ENCODE measurements around the gene TRIP6. TPM values are rescaled to one million over a fixed set of nuclear protein-coding genes. Genes with fewer than 3 reads are reported as not detected.
A peak's percentile ranks its signal among the peaks of the same experiment; 100 is the strongest.

Gene TRIP6
- total RNA-seq, 2 donors from 2014 or later: 107 to 114 TPM

GRCh38 chr7:100819586-100819985 lies 47.6 kb upstream of the TRIP6 start:
- no peaks in the 10 kb centered on the region for H3K9me3 Mint-ChIP-seq
- TF ChIP-seq CTCF (conservative IDR thresholded peaks at IDR 0.05): no peak
- H3K4me1 ChIP-seq (ENCODE audit: control insufficient read depth, insufficient read depth, low read length): no peaks in the 10 kb centered on the region
- DNase-seq: no peak
- no peaks in the 10 kb centered on the region for H3K27me3 ChIP-seq (ENCODE audit: control insufficient read depth, insufficient read depth, low read length, poor library complexity, severe bottlenecking)
- no peak overlapping the region for H3K4me3 Mint-ChIP-seq
- peak overlapping the region; percentile 49 for H3K27ac Mint-ChIP-seq
- WGBS, 2 experiments (ENCODE audit: insufficient coverage in 1 of 2, insufficient read length in 1 of 2): 94 to 98% methylated on average over 9 to 23 of the region's 23 CpGs
- no peak overlapping the region for H3K27ac ChIP-seq (ENCODE audit: low read depth, low read length)
- no peaks in the 10 kb centered on the region for H3K9me3 ChIP-seq (ENCODE audit: control insufficient read depth, low read length)
- no peak overlapping the region for H3K9ac ChIP-seq (ENCODE audit: extremely low read depth, low read length, poor library complexity, severe bottlenecking)
- peaks cover 84% of the 10 kb centered on the region for H3K36me3 ChIP-seq (ENCODE audit: control insufficient read depth, insufficient read depth, low read length)
- peaks cover 80% of the 10 kb centered on the region for H3K36me3 Mint-ChIP-seq (ENCODE audit: low read depth)
- no peak overlapping the region for H3K4me3 ChIP-seq (ENCODE audit: low read length)
- H3K4me1 Mint-ChIP-seq: peaks cover under 1% of the 10 kb centered on the region
- H3K27me3 Mint-ChIP-seq (ENCODE audit: insufficient read depth): no peaks in the 10 kb centered on the region

GRCh38 chr7:100822236-100823139 lies 44.7 kb upstream of the TRIP6 start:
- Histone ChIP-seq H3K4me3 (ENCODE audit: low read length) (no peak overlapping the region), H3K27ac (ENCODE audit: low read depth, low read length) (no peak overlapping the region), H3K4me1 (ENCODE audit: control insufficient read depth, insufficient read depth, low read length) (no peaks in the 10 kb centered on the region), H3K36me3 (ENCODE audit: control insufficient read depth, insufficient read depth, low read length) (peaks cover 60% of the 10 kb centered on the region), H3K27me3 (ENCODE audit: control insufficient read depth, insufficient read depth, low read length, poor library complexity, severe bottlenecking) (no peaks in the 10 kb centered on the region), H3K9me3 (ENCODE audit: control insufficient read depth, low read length) (no peaks in the 10 kb centered on the region), H3K9ac (ENCODE audit: extremely low read depth, low read length, poor library complexity, severe bottlenecking) (no peak overlapping the region)
- Mint-ChIP-seq H3K4me3 (no peak overlapping the region), H3K27ac (no peak overlapping the region), H3K36me3 (ENCODE audit: low read depth) (peaks cover 58% of the 10 kb centered on the region), H3K27me3 (ENCODE audit: insufficient read depth) (no peaks in the 10 kb centered on the region), H3K4me1 (peaks cover 13% of the 10 kb centered on the region), H3K9me3 (no peaks in the 10 kb centered on the region)
- TF ChIP-seq CTCF (conservative IDR thresholded peaks at IDR 0.05): no peak
- DNase-seq: no peak
- 95 to 96% methylated on average over 33 to 43 of the region's 43 CpGs for WGBS, 2 experiments (ENCODE audit: insufficient coverage in 1 of 2, insufficient read length in 1 of 2)

- no peak overlapping the region for H3K27ac ChIP-seq (ENCODE audit: low read depth, low read length)
- H3K9ac ChIP-seq (ENCODE audit: extremely low read depth, low read length, poor library complexity, severe bottlenecking): no peak overlapping the region
- Mint-ChIP-seq H3K27ac (no peak overlapping the region), H3K36me3 (ENCODE audit: low read depth) (peaks cover 55% of the 10 kb centered on the region), H3K4me1 (peaks cover 14% of the 10 kb centered on the region), H3K9me3 (no peaks in the 10 kb centered on the region), H3K27me3 (ENCODE audit: insufficient read depth) (no peaks in the 10 kb centered on the region), H3K4me3 (no peak overlapping the region)
- no peaks in the 10 kb centered on the region for H3K9me3 ChIP-seq (ENCODE audit: control insufficient read depth, low read length)
- peaks cover 57% of the 10 kb centered on the region for H3K36me3 ChIP-seq (ENCODE audit: control insufficient read depth, insufficient read depth, low read length)
- no peak for DNase-seq
- WGBS, 2 experiments (ENCODE audit: insufficient coverage in 1 of 2, insufficient read length in 1 of 2): 89 to 90% methylated on average over 4 to 7 of the region's 7 CpGs
- no peak overlapping the region for H3K4me3 ChIP-seq (ENCODE audit: low read length)
- no peaks in the 10 kb centered on the region for H3K27me3 ChIP-seq (ENCODE audit: control insufficient read depth, insufficient read depth, low read length, poor library complexity, severe bottlenecking)
- no peaks in the 10 kb centered on the region for H3K4me1 ChIP-seq (ENCODE audit: control insufficient read depth, insufficient read depth, low read length)
- peak; percentile 18 for TF ChIP-seq CTCF (conservative IDR thresholded peaks at IDR 0.05)
Measured at GRCh38 chr7:100823140-100823525, 44.1 kb upstream of the TRIP6 start.

Measured in endodermal cell (in vitro differentiated cells).